Fibroblast of lung (primary cell): ENCODE results near the gene C1QTNF5.

Experiments used
- EZH2 ChIP-seq: IDR thresholded peaks from 2 replicates; pipeline ENCODE4 v1.5.1; 2012; ENCODE audit warnings: low read length, control low read depth, mild to moderate bottlenecking; ENCODE audit errors: missing control alignments
- TF ChIP-seq, protein P1 (sequence below), 2 donors: IDR thresholded peaks in 1 of 2; conservative IDR thresholded peaks in 1 of 2; 1 replicate in 1 of 2; 2 replicates in 1 of 2; pipeline ENCODE4 v1.5.1; 2011 to 2012; ENCODE audit warnings: low read length in 2 of 2, control low read depth in 1 of 2, inconsistent platforms in 1 of 2, low read depth in 1 of 2, mild to moderate bottlenecking in 1 of 2

- TF ChIP-seq, protein P1, sequence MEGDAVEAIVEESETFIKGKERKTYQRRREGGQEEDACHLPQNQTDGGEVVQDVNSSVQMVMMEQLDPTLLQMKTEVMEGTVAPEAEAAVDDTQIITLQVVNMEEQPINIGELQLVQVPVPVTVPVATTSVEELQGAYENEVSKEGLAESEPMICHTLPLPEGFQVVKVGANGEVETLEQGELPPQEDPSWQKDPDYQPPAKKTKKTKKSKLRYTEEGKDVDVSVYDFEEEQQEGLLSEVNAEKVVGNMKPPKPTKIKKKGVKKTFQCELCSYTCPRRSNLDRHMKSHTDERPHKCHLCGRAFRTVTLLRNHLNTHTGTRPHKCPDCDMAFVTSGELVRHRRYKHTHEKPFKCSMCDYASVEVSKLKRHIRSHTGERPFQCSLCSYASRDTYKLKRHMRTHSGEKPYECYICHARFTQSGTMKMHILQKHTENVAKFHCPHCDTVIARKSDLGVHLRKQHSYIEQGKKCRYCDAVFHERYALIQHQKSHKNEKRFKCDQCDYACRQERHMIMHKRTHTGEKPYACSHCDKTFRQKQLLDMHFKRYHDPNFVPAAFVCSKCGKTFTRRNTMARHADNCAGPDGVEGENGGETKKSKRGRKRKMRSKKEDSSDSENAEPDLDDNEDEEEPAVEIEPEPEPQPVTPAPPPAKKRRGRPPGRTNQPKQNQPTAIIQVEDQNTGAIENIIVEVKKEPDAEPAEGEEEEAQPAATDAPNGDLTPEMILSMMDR (conservative IDR thresholded peaks at IDR 0.05 in 1 of 2, IDR thresholded peaks at IDR 0.05 in 1 of 2; ENCODE audit: low read depth in 1 of 2, low read length in 2 of 2): no peak
- TF ChIP-seq EZH2: peak; percentile 77
These were observed 24.5 kb downstream of the C1QTNF5 start for GRCh38 chr11:119316016-119316728.
